NT2/D1 (cell line): ENCODE results near the gene ACTR3C.

Experiments used
- DNase-seq: peaks from one replicate; pipeline ENCODE4 v3.0.0-alpha.2; 2011; ENCODE audit warnings: low read depth, low spot score
- H3K27me3 ChIP-seq: 2 replicates; pipeline ENCODE4 v1.6.0; 2011; ENCODE audit warnings: mild to moderate bottlenecking; ENCODE audit not compliant: insufficient read length, insufficient read depth
- H3K36me3 ChIP-seq: 2 replicates; pipeline ENCODE4 v1.6.1; 2011; ENCODE audit warnings: mild to moderate bottlenecking, low read length, mixed read lengths; ENCODE audit not compliant: insufficient read depth, insufficient read length
- H3K4me1 ChIP-seq: 2 replicates; pipeline ENCODE4 v1.5.1; 2011; ENCODE audit not compliant: insufficient read depth, insufficient read length
- H3K4me3 ChIP-seq: 2 replicates; pipeline ENCODE4 v1.5.1; 2011; ENCODE audit warnings: low read depth; ENCODE audit not compliant: insufficient read length
- H3K9ac ChIP-seq: 2 replicates; pipeline ENCODE4 v1.6.0; 2011; ENCODE audit warnings: low read depth; ENCODE audit not compliant: insufficient read length
- H3K9me3 ChIP-seq: 2 replicates; pipeline ENCODE4 v1.5.1; 2011; ENCODE audit warnings: mild to moderate bottlenecking, low read length; ENCODE audit not compliant: insufficient read depth
- SUZ12 ChIP-seq: IDR thresholded peaks from 2 replicates; pipeline ENCODE4 v1.6.1; 2011; ENCODE audit not compliant: insufficient read length, insufficient read depth; ENCODE audit errors: extremely low read depth
- YY1 ChIP-seq: IDR thresholded peaks from 2 replicates; pipeline ENCODE4 v1.6.1; 2011; ENCODE audit not compliant: insufficient read length, insufficient read depth
- ZNF274 ChIP-seq: IDR thresholded peaks from 2 replicates; pipeline ENCODE4 v1.6.1; 2011; ENCODE audit warnings: mild to moderate bottlenecking, low read depth, low read length

The ACTR3C gene

GRCh38 chr7:150368884-150369747 is 45.8 kb upstream of the ACTR3C start:
- no peak for DNase-seq
- Histone ChIP-seq H3K4me1 (peaks cover 8% of the 10 kb centered on the region), H3K9ac (peak overlapping the region; percentile 98), H3K9me3 (no peaks in the 10 kb centered on the region), H3K4me3 (peak overlapping the region; percentile 77), H3K36me3 (peaks cover 47% of the 10 kb centered on the region), H3K27me3 (no peaks in the 10 kb centered on the region)
- peak; percentile 8 for TF ChIP-seq YY1
- TF ChIP-seq ZNF274 = no peak

- H3K27me3 ChIP-seq = no peaks in the 10 kb centered on the region
- DNase-seq = peak; percentile 77
- peaks cover 11% of the 10 kb centered on the region for H3K4me1 ChIP-seq
- H3K9me3 ChIP-seq = no peaks in the 10 kb centered on the region
- peaks cover 39% of the 10 kb centered on the region for H3K36me3 ChIP-seq
- H3K4me3 ChIP-seq = peak within 1 kb of the TSS; percentile 77
- H3K9ac ChIP-seq = peak within 1 kb of the TSS; percentile 98
- TF ChIP-seq YY1 (no peak), SUZ12 (no peak), ZNF274 (no peak)
Measured at GRCh38 chr7:150368096-150368883, 44.9 kb upstream of the ACTR3C start, which contains the start of gene REPIN1. TSS of gene REPIN1 (plus strand) at chr7:150368822. CDS start at chr7:150369712, 890 bp downstream.

GRCh38 chr7:150367677-150368095 is 44.3 kb upstream of the ACTR3C start:
- Histone ChIP-seq H3K9me3 (no peaks in the 10 kb centered on the region), H3K36me3 (peaks cover 33% of the 10 kb centered on the region), H3K4me3 (peak overlapping the region; percentile 77), H3K4me1 (peaks cover 7% of the 10 kb centered on the region), H3K27me3 (no peaks in the 10 kb centered on the region), H3K9ac (peak overlapping the region; percentile 98)
- DNase-seq = no peak
- TF ChIP-seq SUZ12 (no peak), YY1 (no peak), ZNF274 (no peak)

- TF ChIP-seq ZNF274 = no peak
- TF ChIP-seq SUZ12 = no peak
- no peak for TF ChIP-seq YY1
- Histone ChIP-seq H3K4me3 (no peak overlapping the region), H3K4me1 (peaks cover 5% of the 10 kb centered on the region), H3K9me3 (no peaks in the 10 kb centered on the region), H3K27me3 (no peaks in the 10 kb centered on the region), H3K9ac (no peak overlapping the region), H3K36me3 (peaks cover 15% of the 10 kb centered on the region)
- DNase-seq = no peak
Measured at GRCh38 chr7:150365673-150366398, 42.5 kb upstream of the ACTR3C start.

- Histone ChIP-seq H3K9ac (no peak overlapping the region), H3K4me3 (no peak overlapping the region), H3K9me3 (no peaks in the 10 kb centered on the region), H3K27me3 (no peaks in the 10 kb centered on the region), H3K36me3 (peaks cover 8% of the 10 kb centered on the region), H3K4me1 (peaks cover 5% of the 10 kb centered on the region)
- no peak for DNase-seq
- no peak for TF ChIP-seq SUZ12
- no peak for TF ChIP-seq ZNF274
- TF ChIP-seq YY1 = no peak
Measured at GRCh38 chr7:150365194-150365593, 41.8 kb upstream of the ACTR3C start.

- Histone ChIP-seq H3K36me3 (no peaks in the 10 kb centered on the region), H3K9me3 (no peaks in the 10 kb centered on the region), H3K4me3 (no peak overlapping the region), H3K27me3 (no peaks in the 10 kb centered on the region), H3K9ac (no peak overlapping the region), H3K4me1 (peaks cover 5% of the 10 kb centered on the region)
- no peak for TF ChIP-seq ZNF274
- no peak for TF ChIP-seq YY1
- TF ChIP-seq SUZ12 = no peak
- DNase-seq = no peak
Measured at GRCh38 chr7:150363872-150364271, 40.5 kb upstream of the ACTR3C start.

- Histone ChIP-seq H3K4me3 (no peak overlapping the region), H3K36me3 (no peaks in the 10 kb centered on the region), H3K4me1 (peaks cover 5% of the 10 kb centered on the region), H3K9me3 (no peaks in the 10 kb centered on the region), H3K27me3 (no peaks in the 10 kb centered on the region), H3K9ac (no peak overlapping the region)
- DNase-seq = no peak
- TF ChIP-seq YY1 = no peak
- TF ChIP-seq ZNF274 = no peak
- TF ChIP-seq SUZ12 = no peak
Measured at GRCh38 chr7:150363370-150363769, 40.0 kb upstream of the ACTR3C start.
